AG10803 (cell line): ENCODE data around the gene OR51E2.
"Not testable (repeated sequence)": the region's sequence is repeated elsewhere in the genome, so short reads cannot be mapped to it uniquely, and the experiment has no call there.

ENCODE experiments used
- DNase-seq: peaks from one replicate; pipeline ENCODE4 v3.0.0; 2010; ENCODE audit warnings: low read depth
- H3K4me3 ChIP-seq: 2 replicates; pipeline ENCODE4 v1.5.1; 2011; ENCODE audit warnings: mild to moderate bottlenecking, low read length, control low read depth
- TF ChIP-seq, protein P1 (sequence below): conservative IDR thresholded peaks from 2 replicates; pipeline ENCODE4 v1.5.1; 2011; ENCODE audit warnings: mild to moderate bottlenecking, low read length, control low read depth, inconsistent platforms

The OR51E2 gene, protein sequence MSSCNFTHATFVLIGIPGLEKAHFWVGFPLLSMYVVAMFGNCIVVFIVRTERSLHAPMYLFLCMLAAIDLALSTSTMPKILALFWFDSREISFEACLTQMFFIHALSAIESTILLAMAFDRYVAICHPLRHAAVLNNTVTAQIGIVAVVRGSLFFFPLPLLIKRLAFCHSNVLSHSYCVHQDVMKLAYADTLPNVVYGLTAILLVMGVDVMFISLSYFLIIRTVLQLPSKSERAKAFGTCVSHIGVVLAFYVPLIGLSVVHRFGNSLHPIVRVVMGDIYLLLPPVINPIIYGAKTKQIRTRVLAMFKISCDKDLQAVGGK

DNA sequence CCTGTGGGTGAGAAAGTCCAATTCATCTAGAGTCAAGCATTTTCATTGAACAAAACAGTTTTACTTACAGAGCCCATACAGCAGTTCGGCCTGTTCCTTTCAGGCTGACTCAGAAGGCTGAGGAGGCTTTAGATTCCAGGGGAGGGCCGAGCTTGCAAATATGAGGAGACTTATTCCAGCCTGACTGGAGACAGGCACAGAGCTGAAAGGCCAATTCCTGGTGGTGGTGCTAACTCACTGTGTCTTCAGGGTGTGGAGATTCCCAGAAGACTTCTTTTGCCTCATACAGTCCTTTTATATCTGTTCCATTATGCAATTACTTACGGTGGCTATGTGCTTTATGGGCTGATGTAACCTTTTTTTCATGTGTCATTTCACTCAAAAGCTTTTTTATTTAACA lies at the start of gene OR51E2:
Gene OR51E2 (minus strand): TSS at position 269 of the 400 bp plus-strand sequence. CDS start 15,142 bp downstream, outside the sequence.
- peak; percentile 1 for DNase-seq
- TF ChIP-seq, protein P1, sequence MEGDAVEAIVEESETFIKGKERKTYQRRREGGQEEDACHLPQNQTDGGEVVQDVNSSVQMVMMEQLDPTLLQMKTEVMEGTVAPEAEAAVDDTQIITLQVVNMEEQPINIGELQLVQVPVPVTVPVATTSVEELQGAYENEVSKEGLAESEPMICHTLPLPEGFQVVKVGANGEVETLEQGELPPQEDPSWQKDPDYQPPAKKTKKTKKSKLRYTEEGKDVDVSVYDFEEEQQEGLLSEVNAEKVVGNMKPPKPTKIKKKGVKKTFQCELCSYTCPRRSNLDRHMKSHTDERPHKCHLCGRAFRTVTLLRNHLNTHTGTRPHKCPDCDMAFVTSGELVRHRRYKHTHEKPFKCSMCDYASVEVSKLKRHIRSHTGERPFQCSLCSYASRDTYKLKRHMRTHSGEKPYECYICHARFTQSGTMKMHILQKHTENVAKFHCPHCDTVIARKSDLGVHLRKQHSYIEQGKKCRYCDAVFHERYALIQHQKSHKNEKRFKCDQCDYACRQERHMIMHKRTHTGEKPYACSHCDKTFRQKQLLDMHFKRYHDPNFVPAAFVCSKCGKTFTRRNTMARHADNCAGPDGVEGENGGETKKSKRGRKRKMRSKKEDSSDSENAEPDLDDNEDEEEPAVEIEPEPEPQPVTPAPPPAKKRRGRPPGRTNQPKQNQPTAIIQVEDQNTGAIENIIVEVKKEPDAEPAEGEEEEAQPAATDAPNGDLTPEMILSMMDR, result no peak
- H3K4me3 ChIP-seq, result no peak within 1 kb of the TSS

DNA sequence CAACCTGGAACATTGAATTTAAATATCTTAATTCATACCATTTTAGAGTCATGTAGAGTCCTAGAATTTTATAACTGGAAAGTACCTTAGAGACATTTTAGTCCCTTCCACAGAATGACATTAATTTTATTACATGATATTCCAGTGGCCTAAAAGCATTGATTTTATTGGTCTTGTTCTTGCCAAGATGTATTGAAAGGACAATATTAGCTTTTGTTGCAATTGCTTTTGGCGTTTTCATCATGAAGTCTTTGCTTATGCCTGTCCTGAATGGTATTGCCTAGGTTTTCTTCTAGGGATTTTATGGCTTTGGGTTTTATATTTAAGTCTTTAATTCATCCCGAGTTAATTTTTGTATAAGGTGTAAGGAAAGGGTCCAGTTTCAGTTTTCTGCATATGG lies 43.1 kb upstream of the OR51E2 start:
- TF ChIP-seq, protein P1, result no peak
- H3K4me3 ChIP-seq, result no peak overlapping the region
- no peak for DNase-seq

DNA sequence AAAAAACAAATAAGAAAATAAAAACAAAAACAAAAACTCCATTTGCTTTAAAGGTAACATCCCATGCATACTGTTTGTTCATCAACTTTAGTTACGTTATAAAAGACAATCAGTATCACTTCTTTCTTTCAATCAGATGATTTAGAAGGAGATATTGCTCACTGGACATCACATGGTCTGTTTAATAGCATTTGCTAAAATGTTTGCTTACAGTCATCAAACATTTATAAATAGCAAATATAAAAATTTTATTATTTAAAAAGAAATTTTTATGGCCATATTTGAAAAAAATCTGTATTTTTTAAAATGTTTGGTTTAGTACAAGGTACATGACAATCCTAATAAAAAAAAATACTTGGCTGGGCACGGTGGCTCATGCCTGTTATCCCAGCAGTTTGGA lies 29.5 kb upstream of the OR51E2 start:
- TF ChIP-seq, protein P1, result no peak
- DNase-seq, result no peak
- H3K4me3 ChIP-seq, result no peak overlapping the region

DNA sequence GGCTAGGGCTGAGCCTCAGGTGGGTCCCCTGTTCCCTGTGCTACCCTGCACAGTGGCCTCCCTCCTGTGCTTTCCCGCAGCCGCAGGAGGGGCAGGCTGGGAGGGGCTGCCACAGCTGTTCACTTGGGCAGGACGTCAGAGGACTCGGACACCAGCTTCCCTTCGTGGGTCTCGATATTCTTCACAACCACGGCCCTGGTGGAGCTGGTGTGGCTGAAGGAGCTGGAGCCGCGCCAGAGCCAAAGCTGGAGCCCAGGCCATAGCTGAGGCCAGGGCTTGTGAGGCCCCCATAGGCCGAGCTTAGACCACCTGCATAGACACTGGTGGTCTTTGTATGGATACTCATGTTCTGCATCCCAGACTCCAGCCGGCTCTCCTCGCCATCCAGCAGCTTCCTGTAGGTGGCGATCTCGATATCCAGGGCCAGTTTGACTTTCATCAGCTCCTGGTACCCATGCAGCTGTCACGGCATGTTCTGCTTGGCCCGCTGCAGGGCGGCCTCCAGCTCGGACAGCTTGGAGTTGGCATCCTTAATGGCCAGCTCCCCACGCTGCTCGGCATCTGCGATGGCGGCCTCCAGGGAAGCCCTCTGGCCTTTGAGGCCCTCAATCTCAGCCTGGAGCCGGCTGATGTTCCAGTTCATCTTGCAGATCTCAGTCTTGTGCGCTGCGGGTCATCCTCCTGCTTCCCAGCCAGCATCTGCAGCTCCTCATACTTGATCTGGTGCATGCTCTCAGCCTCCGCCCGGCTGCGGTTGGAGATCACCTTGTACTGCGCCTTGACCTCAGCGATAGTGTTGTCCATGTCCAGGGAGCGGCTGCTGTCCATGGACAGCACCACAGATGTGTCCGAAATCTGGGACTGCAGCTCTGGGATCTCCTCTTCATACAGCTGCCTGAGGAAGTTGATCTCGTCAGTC lies 25.2 kb upstream of the OR51E2 start:
- DNase-seq, H3K4me3 ChIP-seq: not testable (repeated sequence)

DNA sequence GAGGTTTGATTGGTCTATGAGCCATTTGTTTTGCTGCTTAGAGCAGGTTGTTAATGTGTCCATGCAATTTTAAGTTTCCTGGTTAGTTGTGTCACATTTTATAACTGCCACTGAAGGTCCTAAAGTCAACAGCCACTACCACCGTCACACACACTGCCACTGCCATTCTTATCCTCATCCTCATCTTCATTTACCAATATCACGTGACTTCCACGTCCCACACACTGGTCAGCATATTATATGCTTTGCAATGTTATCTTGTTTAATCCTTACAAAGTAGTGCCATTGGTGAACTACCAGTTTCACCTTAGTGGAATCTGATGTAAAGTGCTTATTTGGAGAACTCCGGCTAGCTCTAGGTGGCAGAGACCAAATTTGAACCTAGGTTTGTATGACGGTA lies 16.6 kb upstream of the OR51E2 start:
- no peak for DNase-seq
- no peak overlapping the region for H3K4me3 ChIP-seq
- TF ChIP-seq, protein P1, result no peak

DNA sequence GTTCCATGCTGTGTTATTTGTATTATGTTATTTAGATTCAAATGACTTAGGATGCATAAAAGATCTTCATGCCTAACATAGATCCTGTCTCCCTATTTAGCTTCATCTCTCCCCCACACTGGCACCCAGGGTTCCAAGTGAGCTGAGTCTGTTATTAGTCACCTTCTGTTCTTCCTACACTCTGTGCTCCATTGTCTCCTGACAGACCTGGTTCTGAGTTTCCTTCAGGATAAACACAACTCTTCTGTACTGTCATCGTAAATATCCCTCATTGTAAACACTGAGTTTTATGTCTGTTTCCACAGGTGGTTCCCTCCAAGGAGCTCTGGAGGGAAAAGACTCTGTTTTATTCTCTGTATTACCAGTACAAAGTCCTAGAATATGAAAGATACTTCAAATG lies 15.6 kb upstream of the OR51E2 start:
- no peak overlapping the region for H3K4me3 ChIP-seq
- TF ChIP-seq, protein P1, result no peak
- DNase-seq, result no peak

DNA sequence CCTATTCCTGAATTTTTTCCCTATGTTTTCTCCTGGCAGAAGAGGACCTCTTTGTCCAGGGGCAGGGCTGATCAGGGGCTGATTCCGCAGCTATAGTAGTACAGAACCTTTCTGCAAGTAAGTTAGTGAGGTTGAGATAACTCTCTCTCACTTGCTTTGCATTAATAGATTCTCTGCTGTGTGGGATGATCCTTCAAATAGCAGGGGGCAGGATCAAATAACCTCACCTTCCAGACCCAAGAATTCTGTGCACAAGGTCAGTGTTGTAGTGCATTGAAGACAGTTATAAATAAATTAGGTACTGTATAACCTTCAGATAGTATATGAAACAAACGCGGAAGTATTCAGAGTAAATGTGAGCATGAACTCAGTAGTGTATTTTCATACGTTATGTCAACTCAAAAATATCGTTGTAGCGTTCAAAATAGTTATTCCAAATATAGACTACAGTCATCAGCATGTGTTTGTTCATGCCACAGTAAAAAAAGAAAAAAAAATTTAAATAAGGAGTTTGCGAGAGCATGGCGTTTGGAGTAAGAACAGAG lies 7.2 kb upstream of the OR51E2 start:
- TF ChIP-seq, protein P1, result no peak
- H3K4me3 ChIP-seq, result no peak overlapping the region
- no peak for DNase-seq
